Measurements from ENCODE around the gene KRT78.

- TF ChIP-seq, protein P1, sequence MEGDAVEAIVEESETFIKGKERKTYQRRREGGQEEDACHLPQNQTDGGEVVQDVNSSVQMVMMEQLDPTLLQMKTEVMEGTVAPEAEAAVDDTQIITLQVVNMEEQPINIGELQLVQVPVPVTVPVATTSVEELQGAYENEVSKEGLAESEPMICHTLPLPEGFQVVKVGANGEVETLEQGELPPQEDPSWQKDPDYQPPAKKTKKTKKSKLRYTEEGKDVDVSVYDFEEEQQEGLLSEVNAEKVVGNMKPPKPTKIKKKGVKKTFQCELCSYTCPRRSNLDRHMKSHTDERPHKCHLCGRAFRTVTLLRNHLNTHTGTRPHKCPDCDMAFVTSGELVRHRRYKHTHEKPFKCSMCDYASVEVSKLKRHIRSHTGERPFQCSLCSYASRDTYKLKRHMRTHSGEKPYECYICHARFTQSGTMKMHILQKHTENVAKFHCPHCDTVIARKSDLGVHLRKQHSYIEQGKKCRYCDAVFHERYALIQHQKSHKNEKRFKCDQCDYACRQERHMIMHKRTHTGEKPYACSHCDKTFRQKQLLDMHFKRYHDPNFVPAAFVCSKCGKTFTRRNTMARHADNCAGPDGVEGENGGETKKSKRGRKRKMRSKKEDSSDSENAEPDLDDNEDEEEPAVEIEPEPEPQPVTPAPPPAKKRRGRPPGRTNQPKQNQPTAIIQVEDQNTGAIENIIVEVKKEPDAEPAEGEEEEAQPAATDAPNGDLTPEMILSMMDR (IDR thresholded peaks at IDR 0.05), result no peak
- no peak for TF ChIP-seq ZFX (IDR thresholded peaks at IDR 0.05; ENCODE audit: borderline replicate concordance)
Observed at GRCh38 chr12:52798671-52799504, 49.9 kb downstream of the KRT78 start.

Data from 22Rv1 (cell line).